Umbilical cord (tissue), 2 donors: Measurements from ENCODE around the gene NMT2. TPM values are rescaled to one million over a fixed set of nuclear protein-coding genes. Genes with fewer than 3 reads are reported as not detected.
A peak's percentile ranks its signal among the peaks of the same experiment; 100 is the strongest.

ENCODE experiments used
- DNase-seq: peaks from one replicate; pipeline ENCODE4 v3.0.0-alpha.2; 2015; ENCODE audit warnings: low spot score
- total RNA-seq: library from RNA; depleted of rRNA; stranded (reverse); fragments of >200 nt; gene quantifications from one replicate; pipeline ENCODE4 v1.2.3, GENCODE V29; 2014; ENCODE audit warnings: low replicate concordance; ENCODE audit not compliant: insufficient read depth

Gene NMT2
- total RNA-seq, 1 donor from 2014 or later, result 16.9 TPM

- peak; percentile 17 for DNase-seq
Measured at GRCh38 chr10:15141136-15142054, 27.1 kb downstream of the NMT2 start.

GRCh38 chr10:15140698-15141097, 27.8 kb downstream of the NMT2 start:
- DNase-seq, result no peak

GRCh38 chr10:15137636-15138035, 30.9 kb downstream of the NMT2 start:
- no peak for DNase-seq

GRCh38 chr10:15137036-15137359, 31.5 kb downstream of the NMT2 start:
- no peak for DNase-seq

- no peak for DNase-seq
Measured at GRCh38 chr10:15136129-15137035, 32.1 kb downstream of the NMT2 start.

- DNase-seq, result no peak
Measured at GRCh38 chr10:15131330-15131729, 37.2 kb downstream of the NMT2 start.

- no peak for DNase-seq
Measured at GRCh38 chr10:15124908-15125307, 43.6 kb downstream of the NMT2 start.

GRCh38 chr10:15124190-15124589, 44.3 kb downstream of the NMT2 start:
- DNase-seq, result no peak

- peak; percentile 33 for DNase-seq
Measured at GRCh38 chr10:15123749-15124184, 44.7 kb downstream of the NMT2 start.

- no peak for DNase-seq
Measured at GRCh38 chr10:15122477-15123030, 45.9 kb downstream of the NMT2 start.

- DNase-seq, result no peak
Measured at GRCh38 chr10:15121707-15122106, 46.8 kb downstream of the NMT2 start.

GRCh38 chr10:15120523-15120922, 48.0 kb downstream of the NMT2 start:
- no peak for DNase-seq

- no peak for DNase-seq
Measured at GRCh38 chr10:15118615-15119014, 49.9 kb downstream of the NMT2 start.

GRCh38 chr10:15116225-15116624, 52.3 kb downstream of the NMT2 start:
- DNase-seq, result no peak

- DNase-seq, result no peak
Measured at GRCh38 chr10:15113766-15114165, 54.7 kb downstream of the NMT2 start.

GRCh38 chr10:15112657-15113056, 55.8 kb downstream of the NMT2 start:
- DNase-seq, result no peak

GRCh38 chr10:15106352-15107013, 62.0 kb downstream of the NMT2 start:
- peak; percentile 67 for DNase-seq

- DNase-seq, result no peak
Measured at GRCh38 chr10:15103513-15103912, 65.0 kb downstream of the NMT2 start.

GRCh38 chr10:15099886-15100285, 68.6 kb downstream of the NMT2 start:
- DNase-seq, result peak; percentile 18

- peak; percentile 98 for DNase-seq
Measured at GRCh38 chr10:15097011-15097812, 71.3 kb downstream of the NMT2 start, which contains the start of gene RPP38. Gene RPP38 (plus strand): TSS chr10:15097355. CDS start chr10:15103315, 5,960 bp downstream.

- DNase-seq, result no peak
Measured at GRCh38 chr10:15096661-15097010, 71.9 kb downstream of the NMT2 start.
